GM06990 (cell line): ENCODE measurements around the gene IFNA5.

Experiments
- DNase-seq: peaks from one replicate; pipeline ENCODE4 v3.0.0-alpha.2; 2011; ENCODE audit not compliant: insufficient read length; ENCODE audit errors: extremely low read depth
- H3K27me3 ChIP-seq: replicated peaks from 2 replicates; pipeline ENCODE4 v1.6.0; 2011; ENCODE audit warnings: low read length; ENCODE audit not compliant: control insufficient read depth, insufficient read depth
- H3K36me3 ChIP-seq: 2 replicates; pipeline ENCODE4 v1.5.1; 2011; ENCODE audit warnings: low read length; ENCODE audit not compliant: control insufficient read depth, insufficient read depth
- H3K4me3 ChIP-seq: replicated peaks from 2 replicates; pipeline ENCODE4 v1.5.1; 2011; ENCODE audit warnings: low read depth, mild to moderate bottlenecking, control low read depth, low read length
- CTCF ChIP-seq: IDR thresholded peaks from 2 replicates; pipeline ENCODE4 v1.5.1; 2011; ENCODE audit warnings: low read length, control low read depth, mild to moderate bottlenecking, inconsistent platforms; ENCODE audit not compliant: insufficient read depth, poor library complexity, severe bottlenecking

IFNA5 gene

GRCh38 chr9:21322911-21323461, 17.9 kb upstream of the IFNA5 start:
- Histone ChIP-seq H3K4me3 (no peak overlapping the region), H3K27me3 (no peaks in the 10 kb centered on the region), H3K36me3 (peaks cover 3% of the 10 kb centered on the region)
- DNase-seq, result no peak
- TF ChIP-seq CTCF, result no peak

GRCh38 chr9:21320465-21320864, 15.4 kb upstream of the IFNA5 start:
- Histone ChIP-seq H3K27me3 (no peaks in the 10 kb centered on the region), H3K36me3 (peaks cover 3% of the 10 kb centered on the region), H3K4me3 (no peak overlapping the region)
- TF ChIP-seq CTCF, result no peak
- DNase-seq, result no peak

GRCh38 chr9:21317956-21318923, 13.1 kb upstream of the IFNA5 start:
- H3K27me3 ChIP-seq, result no peaks in the 10 kb centered on the region
- TF ChIP-seq CTCF, result peak; percentile 70
- peaks cover 2% of the 10 kb centered on the region for H3K36me3 ChIP-seq
- no peak for DNase-seq
- H3K4me3 ChIP-seq, result no peak overlapping the region

- H3K36me3 ChIP-seq, result peaks cover 2% of the 10 kb centered on the region; the same call in 1 of the 2 replicates
- no peaks in the 10 kb centered on the region; the same call in 1 of the 2 replicates for H3K27me3 ChIP-seq
- H3K4me3 ChIP-seq, result no peak overlapping the region
- DNase-seq, result no peak
- TF ChIP-seq CTCF, result no peak
Observed at GRCh38 chr9:21316860-21317259, 11.7 kb upstream of the IFNA5 start.

GRCh38 chr9:21316032-21316842, 11.1 kb upstream of the IFNA5 start:
- no peak for TF ChIP-seq CTCF
- no peak for DNase-seq
- Histone ChIP-seq H3K4me3 (no peak overlapping the region), H3K27me3 (no peaks in the 10 kb centered on the region; the same call in 1 of the 2 replicates), H3K36me3 (peaks cover 2% of the 10 kb centered on the region; the same call in 1 of the 2 replicates)
